Measurements from ENCODE around the gene EFNA5.

Gene EFNA5

DNA sequence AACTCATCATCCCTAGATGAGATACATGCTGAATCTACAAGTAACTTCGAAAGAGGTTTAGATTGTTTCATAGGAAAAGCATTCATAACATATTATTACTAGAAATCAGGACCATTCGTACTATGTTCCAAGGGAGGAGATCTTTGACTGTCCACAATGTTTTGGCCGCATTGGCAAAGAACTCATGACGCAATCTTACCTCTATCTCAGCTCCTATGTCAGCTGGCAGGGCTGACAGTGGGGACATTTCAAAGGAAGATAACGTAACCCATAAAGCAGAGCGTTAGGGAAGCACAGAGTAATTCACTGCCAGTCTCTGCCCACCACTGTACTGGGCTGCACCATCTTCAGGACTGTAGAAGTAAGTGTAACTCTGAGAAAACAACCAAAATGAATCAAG is 69.7 kb downstream of the EFNA5 start:
- DNase-seq = no peak

DNA sequence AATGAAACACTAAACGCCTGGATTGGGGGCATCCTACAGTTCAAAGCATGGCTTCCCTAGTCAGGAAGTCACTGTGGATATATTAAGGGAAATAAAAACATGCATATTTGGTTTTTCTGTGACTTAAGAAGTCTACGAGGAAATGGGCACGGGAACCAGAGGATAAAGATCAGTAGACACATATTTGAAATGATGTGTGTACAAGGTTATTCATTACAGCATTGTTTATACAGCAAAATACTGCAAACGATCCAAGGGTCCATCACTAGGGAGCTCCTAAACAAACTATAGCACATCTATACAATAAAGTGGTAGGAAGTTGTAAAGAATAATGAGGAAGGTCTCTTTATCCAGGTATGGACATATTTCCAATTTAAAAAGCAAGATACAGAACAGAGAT is 71.8 kb downstream of the EFNA5 start:
- DNase-seq = no peak

DNA sequence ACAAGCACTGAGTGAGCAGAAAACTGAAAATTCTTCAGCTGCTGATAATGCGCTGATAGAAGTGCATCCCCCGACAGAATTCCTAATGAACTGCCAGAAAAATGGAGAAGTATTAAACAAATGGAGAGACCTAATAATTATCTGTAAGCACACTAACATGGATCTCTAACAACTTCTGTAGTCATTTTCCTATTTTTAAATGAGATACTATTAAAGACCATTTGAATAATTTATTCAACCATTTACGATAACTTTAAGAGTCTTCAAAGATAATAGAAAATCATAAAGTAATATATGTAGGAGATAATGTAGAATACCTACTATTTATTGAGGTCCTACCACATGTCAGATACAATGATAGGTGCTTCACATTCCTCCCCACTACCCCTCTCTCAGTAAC is 72.9 kb downstream of the EFNA5 start:
- DNase-seq = no peak

GRCh38 chr5:107597247-107597646 is 73.5 kb downstream of the EFNA5 start:
- no peak for DNase-seq

- DNase-seq = no peak
These were observed 76.3 kb downstream of the EFNA5 start for GRCh38 chr5:107594253-107595045.

DNA sequence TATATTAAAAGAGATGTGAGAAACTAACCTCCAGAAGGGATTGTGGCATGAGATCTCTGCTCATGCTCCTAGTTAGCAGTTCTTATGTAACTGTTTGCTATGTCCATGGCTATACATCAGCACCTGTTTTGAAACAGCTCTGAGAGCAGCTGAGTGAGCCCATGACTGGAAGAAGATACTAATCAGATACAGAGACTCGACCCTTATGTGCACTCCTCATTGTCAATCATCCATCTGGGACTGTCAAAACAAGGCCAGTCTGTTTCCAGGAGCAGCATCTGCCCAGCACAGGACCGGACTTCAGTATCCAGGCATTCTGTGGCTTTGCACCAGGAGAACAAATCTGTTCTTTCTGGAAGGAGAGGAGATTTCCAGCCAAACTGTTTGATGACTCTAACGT is 77.7 kb downstream of the EFNA5 start:
- no peak for DNase-seq

GRCh38 chr5:107592515-107592914 is 78.2 kb downstream of the EFNA5 start:
- DNase-seq = no peak

- DNase-seq = no peak
These were observed 80.1 kb downstream of the EFNA5 start for GRCh38 chr5:107590686-107591085.

DNA sequence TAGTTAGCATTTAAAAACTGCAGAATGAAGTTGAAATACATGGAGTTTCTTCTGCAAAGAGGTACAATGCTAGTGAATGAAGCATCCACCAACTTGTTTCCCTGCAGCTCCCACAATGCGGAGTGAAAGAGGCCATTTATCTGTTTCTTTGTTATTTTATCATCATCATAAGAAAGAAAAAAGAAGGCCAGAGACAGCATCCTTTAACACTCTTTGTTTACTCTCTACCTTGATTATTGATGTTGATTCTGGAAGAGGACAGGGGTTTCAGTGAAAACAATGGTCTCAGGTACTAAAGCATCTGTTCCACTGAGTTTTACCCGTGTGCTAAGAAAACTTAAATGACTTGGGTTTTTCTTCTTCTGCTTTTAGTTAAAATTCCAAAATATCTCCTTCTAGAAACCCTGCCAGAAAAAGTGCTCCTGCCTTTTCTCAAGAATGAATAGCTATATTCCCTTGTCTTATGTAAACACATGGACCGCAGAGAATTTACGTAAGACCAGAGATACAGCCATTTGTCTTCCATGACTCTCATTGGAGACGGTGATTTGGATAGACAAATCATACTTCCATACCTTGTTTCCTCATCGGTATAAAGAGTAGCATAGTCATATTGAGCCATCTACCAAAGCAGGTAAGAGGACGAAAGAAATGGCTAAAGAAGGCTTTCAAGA is 81.1 kb downstream of the EFNA5 start:
- DNase-seq = no peak

DNA sequence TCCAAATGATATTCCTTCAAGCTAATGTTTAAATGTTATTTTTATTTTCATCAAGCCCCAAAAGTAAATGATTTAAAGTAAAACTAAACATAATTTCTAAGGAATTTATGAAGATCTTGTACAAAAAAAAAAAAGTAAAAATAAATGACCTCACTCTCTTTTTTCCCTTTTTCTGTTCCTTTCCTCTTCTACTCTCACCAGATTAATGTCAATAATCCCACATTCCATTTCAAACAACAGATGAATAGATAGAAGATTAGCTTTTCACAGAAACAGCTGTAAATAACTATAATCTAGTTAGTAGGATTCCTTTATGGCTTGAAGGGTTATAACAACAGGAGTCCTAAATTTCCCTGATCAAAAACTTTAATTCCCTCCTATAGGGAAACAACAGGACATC is 88.1 kb downstream of the EFNA5 start:
- no peak for DNase-seq

GRCh38 chr5:107580889-107581820 is 89.6 kb downstream of the EFNA5 start:
- DNase-seq = no peak

GRCh38 chr5:107578051-107578635 is 92.6 kb downstream of the EFNA5 start:
- DNase-seq = no peak

GRCh38 chr5:107577394-107577950 is 93.3 kb downstream of the EFNA5 start:
- DNase-seq = no peak

DNA sequence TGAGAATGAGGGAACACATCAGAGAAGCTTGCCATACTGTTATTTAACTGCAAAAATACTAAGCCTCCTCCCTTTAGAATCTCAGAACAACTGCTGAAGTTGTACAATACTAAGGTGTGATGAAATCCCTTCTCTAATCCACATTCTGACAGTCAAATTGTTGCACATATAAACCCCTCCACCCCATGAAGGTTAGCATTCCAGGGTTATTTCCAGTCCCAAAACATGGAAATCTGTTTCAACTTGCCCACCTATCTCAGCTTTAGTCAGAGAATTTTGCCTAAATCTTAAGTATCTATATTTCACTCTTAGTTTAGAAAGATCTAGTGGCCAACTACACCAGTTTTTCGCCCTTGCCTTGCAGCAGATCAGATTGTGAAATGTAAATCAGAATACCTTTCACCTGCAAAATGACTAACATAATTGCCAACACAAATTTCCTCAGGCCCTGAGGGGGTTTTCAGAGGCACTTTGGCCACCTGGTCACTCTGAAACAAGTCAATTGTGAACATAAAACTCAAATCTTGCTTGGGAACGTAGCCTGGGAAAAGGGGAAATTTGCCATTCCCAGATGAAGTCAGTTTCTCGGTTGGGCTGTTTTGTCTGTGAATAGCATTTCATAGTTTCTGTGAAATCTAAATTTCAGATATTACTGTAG is 93.9 kb downstream of the EFNA5 start:
- DNase-seq = no peak

DNA sequence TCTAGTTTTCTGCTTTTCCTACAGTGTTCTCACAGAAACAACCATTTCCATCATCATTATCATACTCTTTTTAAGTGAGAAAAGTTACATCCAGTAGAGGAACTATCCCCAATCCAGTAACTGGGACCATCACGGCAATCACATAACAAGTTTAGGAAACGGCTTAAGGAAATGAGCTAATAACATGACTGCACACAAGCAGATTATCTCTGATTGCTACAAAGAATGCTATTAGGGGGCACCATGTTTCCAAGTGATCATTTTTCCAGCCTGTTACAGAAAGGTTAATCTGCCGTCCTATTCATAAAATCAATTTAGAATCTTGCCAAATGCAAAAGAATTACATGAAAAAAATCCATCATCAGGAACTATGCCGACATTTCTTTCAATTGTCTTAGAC is 94.6 kb downstream of the EFNA5 start:
- no peak for DNase-seq

GRCh38 chr5:107574287-107574686 is 96.5 kb downstream of the EFNA5 start:
- no peak for DNase-seq

- DNase-seq = no peak
These were observed 97.9 kb downstream of the EFNA5 start for GRCh38 chr5:107572715-107573368.

- peak; percentile 64 for DNase-seq
These were observed 98.9 kb downstream of the EFNA5 start for GRCh38 chr5:107571621-107572536.

DNA sequence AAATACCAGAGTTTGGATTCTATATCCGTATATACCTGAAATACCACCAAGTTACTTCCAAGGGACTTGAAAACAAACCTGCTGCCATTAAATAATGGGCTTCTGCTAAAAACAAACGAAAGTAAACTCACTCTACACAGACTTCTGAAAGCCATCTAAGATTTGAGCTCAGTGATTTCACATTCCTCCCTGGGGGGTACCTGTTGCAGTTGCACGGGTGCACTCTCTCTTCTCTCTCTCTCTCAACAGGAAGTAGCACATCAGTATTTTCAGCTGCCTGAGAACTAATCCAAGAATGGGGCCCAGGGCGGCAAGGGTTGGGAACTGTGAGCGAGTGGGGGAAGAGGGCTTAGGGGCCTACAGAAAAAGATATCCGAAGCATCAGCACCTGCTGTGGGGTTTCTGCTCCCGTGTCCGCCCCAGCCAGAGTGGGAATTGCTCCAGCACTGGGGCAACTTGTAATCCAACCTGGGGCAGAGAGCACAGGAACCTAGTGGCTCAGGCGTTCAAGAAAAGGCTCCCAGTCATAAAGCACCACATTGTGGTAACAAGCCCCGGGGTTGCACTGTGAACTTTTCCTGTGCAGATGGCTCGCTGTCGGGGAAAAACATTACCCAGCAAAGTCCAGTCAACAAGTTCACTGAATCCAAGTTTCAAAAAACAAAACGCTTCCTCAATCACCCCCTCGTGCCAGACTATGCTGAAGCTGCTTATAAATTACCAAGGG is 99.8 kb downstream of the EFNA5 start:
- no peak for DNase-seq

DNA sequence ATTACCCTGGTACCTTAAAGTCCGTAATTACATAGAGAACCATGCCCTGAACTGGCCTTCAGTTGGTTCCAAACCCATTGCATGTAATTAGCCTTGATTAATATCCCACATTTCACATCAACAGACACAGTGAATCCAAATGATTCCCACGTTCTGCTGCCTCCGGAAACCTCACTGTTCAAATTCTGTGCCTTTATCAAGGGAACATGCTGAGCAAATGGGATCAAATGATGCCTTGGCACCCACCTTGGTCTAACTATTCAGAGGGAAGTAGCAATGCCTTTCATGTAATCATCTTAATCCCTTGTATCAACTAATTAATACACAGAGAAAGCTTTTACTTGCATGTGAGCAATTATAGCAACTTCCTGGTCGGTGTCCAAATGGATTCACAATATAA is 100.6 kb downstream of the EFNA5 start:
- DNase-seq = no peak

Data from effector CD8-positive, alpha-beta T cell (primary cell).